A549 (cell line): ENCODE measurements around the gene WDSUB1. TPM values are rescaled to one million over a fixed set of nuclear protein-coding genes. Genes with fewer than 3 reads are reported as not detected.

Experiments used
- ATAC-seq, 2 experiments: fragments of 200-7000 bp in 1 of 2; fragments of >200 bp in 1 of 2; cut with Nextera tagmentation in 1 of 2; cut with Tn5 transposase in 1 of 2; 3 replicates each; pipeline versions ENCODE4 v1.8.0 to v1.9.1; 2018 to 2020; ENCODE audit warnings: mild to moderate bottlenecking in 1 of 2, moderate library complexity in 1 of 2
- CTCF ChIA-PET: fragments of 300-600 bp; sonication (Branson Sonifier 250); formaldehyde crosslinking; extraction: SDS; loops from one replicate; lab custom pipeline; 2021; ENCODE audit warnings: antibody characterized with exemption, inconsistent platforms; lab: Yijun Ruan, JAX
- POLR2A ChIA-PET: fragments of 350-600 bp; formaldehyde crosslinking; extraction: SDS; loops from one replicate; lab custom pipeline; 2021; ENCODE audit warnings: antibody characterized with exemption, inconsistent platforms; lab: Yijun Ruan, JAX
- DNase-seq, 2 experiments: peaks; one replicate each; pipeline versions ENCODE4 v3.0.0 to v3.0.0-alpha.2; 2011 to 2016; ENCODE audit warnings: low read depth in 1 of 2, low spot score in 1 of 2
- FAIRE-seq: peaks from 2 replicates; lab custom pipeline; 2011; peaks lifted over from hg19 to GRCh38; lab: Jason Lieb, UNC
- H3K27ac ChIP-seq, 2 experiments: fragments of >200 bp; sonication (Bioruptor Twin); formaldehyde crosslinking; 3 replicates each; pipeline ENCODE4 v1.5.1; 2016 to 2017
- H3K4me1 ChIP-seq: fragments of >200 bp; sonication (Bioruptor Twin); formaldehyde crosslinking; 3 replicates; pipeline ENCODE4 v1.6.1; 2016
- H3K4me2 ChIP-seq: fragments of >200 bp; sonication (Bioruptor Twin); formaldehyde crosslinking; 3 replicates; pipeline ENCODE4 v1.6.1; 2016
- H3K4me3 ChIP-seq: fragments of >200 bp; sonication (Bioruptor Twin); formaldehyde crosslinking; 3 replicates; pipeline ENCODE4 v1.5.1; 2016
- H3K9me3 ChIP-seq: fragments of >200 bp; sonication (Bioruptor Twin); formaldehyde crosslinking; 3 replicates; pipeline ENCODE4 v1.6.1; 2016
- CBX2 ChIP-seq: fragments of 200-600 bp; sonication (generic); IDR thresholded peaks from 2 replicates; pipeline ENCODE4 v1.6.1; 2016; ENCODE audit warnings: low read depth, mild to moderate bottlenecking, borderline replicate concordance
- CEBPB ChIP-seq, 2 experiments: fragments of >200 bp in 1 of 2; sonication (Bioruptor Twin) in 1 of 2; formaldehyde crosslinking in 1 of 2; IDR thresholded peaks; 2 replicates each; pipeline ENCODE4 v1.6.1; 2012 to 2016
- CHD4 ChIP-seq: fragments of 200-600 bp; sonication (generic); IDR thresholded peaks from 2 replicates; pipeline ENCODE4 v1.6.1; 2016; ENCODE audit warnings: antibody characterized with exemption, mild to moderate bottlenecking, borderline replicate concordance
- FOSL2 ChIP-seq, 2 experiments: fragments of 450-650 bp in 1 of 2; fragments of >200 bp in 1 of 2; sonication (Bioruptor Twin) in 1 of 2; formaldehyde crosslinking; IDR thresholded peaks; 2 replicates each; pipeline versions ENCODE4 v1.5.0 to v1.6.1; 2016 to 2020; ENCODE audit warnings: mild to moderate bottlenecking in 1 of 2, moderate library complexity in 1 of 2
- FOXS1 ChIP-seq: fragments of 250-450 bp; sonication (Bioruptor Pico); IDR thresholded peaks from 2 replicates; pipeline ENCODE4 v1.5.0; 2020; ENCODE audit warnings: mild to moderate bottlenecking, moderate library complexity
- GATA3 ChIP-seq: IDR thresholded peaks from 2 replicates; pipeline ENCODE4 v1.6.1; 2012; ENCODE audit warnings: borderline replicate concordance
- HDAC2 ChIP-seq: fragments of 200-600 bp; sonication (generic); IDR thresholded peaks from 2 replicates; pipeline ENCODE4 v1.6.1; 2016
- HOXB13 ChIP-seq: fragments of 250-450 bp; sonication (Bioruptor Pico); IDR thresholded peaks from 2 replicates; pipeline ENCODE4 v1.5.0; 2020; ENCODE audit warnings: low read depth, mild to moderate bottlenecking, moderate library complexity
- HOXB5 ChIP-seq: fragments of 250-450 bp; sonication (Bioruptor Pico); IDR thresholded peaks from 2 replicates; pipeline ENCODE4 v1.5.0; 2020; ENCODE audit warnings: mild to moderate bottlenecking, moderate library complexity
- JUN ChIP-seq, 2 experiments: fragments of >200 bp; sonication (Bioruptor Twin); formaldehyde crosslinking; IDR thresholded peaks; 2 replicates in 1 of 2; 3 replicates in 1 of 2; pipeline ENCODE4 v1.6.1; 2016 to 2017
- JUNB ChIP-seq: fragments of >200 bp; sonication (Bioruptor Twin); formaldehyde crosslinking; IDR thresholded peaks from 2 replicates; pipeline ENCODE4 v1.6.1; 2016
- MAFK ChIP-seq: fragments of 450-650 bp; IDR thresholded peaks from 2 replicates; pipeline ENCODE4 v1.6.1; 2014; ENCODE audit not compliant: partially characterized antibody
- MAZ ChIP-seq: fragments of 150-350 bp; IDR thresholded peaks from 2 replicates; pipeline ENCODE4 v1.6.1; 2014; ENCODE audit warnings: antibody characterized with exemption, low read depth, low read length, borderline replicate concordance
- MYC ChIP-seq: IDR thresholded peaks from 2 replicates; pipeline ENCODE4 v1.6.1; 2012; ENCODE audit warnings: mild to moderate bottlenecking, inconsistent platforms, low read length, improper control_type of control experiment, borderline replicate concordance
- NFE2L2 ChIP-seq: fragments of 150-350 bp; conservative IDR thresholded peaks from 2 replicates; pipeline ENCODE4 v1.6.1; 2014; ENCODE audit warnings: low read length
- NR3C1 ChIP-seq: fragments of >200 bp; sonication (Bioruptor Twin); formaldehyde crosslinking; IDR thresholded peaks from 3 replicates; pipeline ENCODE4 v1.6.1; 2017
- PHF8 ChIP-seq: fragments of 200-600 bp; sonication (generic); IDR thresholded peaks from 2 replicates; pipeline ENCODE4 v1.6.1; 2016; ENCODE audit warnings: low read depth, mild to moderate bottlenecking, antibody characterized with exemption, moderate library complexity, borderline replicate concordance
- POLR2A ChIP-seq: IDR thresholded peaks from 2 replicates; pipeline ENCODE4 v1.6.1; 2012; ENCODE audit warnings: mild to moderate bottlenecking, low read length
- RARB ChIP-seq: fragments of 250-450 bp; sonication (Bioruptor Pico); IDR thresholded peaks from 2 replicates; pipeline ENCODE4 v1.8.0; 2021; ENCODE audit warnings: mild to moderate bottlenecking, moderate library complexity
- RCOR1 ChIP-seq: fragments of 150-350 bp; IDR thresholded peaks from 2 replicates; pipeline ENCODE4 v1.6.1; 2014; ENCODE audit warnings: antibody characterized with exemption, low read length, low read depth
- SMC3 ChIP-seq: fragments of >200 bp; sonication (Bioruptor Twin); formaldehyde crosslinking; IDR thresholded peaks from 3 replicates; pipeline ENCODE4 v1.6.1; 2018; ENCODE audit warnings: inconsistent platforms
- SREBF2 ChIP-seq: fragments of 450-650 bp; IDR thresholded peaks from 2 replicates; pipeline ENCODE4 v1.6.1; 2014; ENCODE audit warnings: mild to moderate bottlenecking, moderate library complexity
- ZFP36 ChIP-seq: fragments of 450-650 bp; IDR thresholded peaks from 2 replicates; pipeline ENCODE4 v1.6.1; 2014; ENCODE audit warnings: borderline replicate concordance; ENCODE audit not compliant: partially characterized antibody
- ZNF302 ChIP-seq: fragments of 250-450 bp; sonication (Bioruptor Pico); IDR thresholded peaks from 2 replicates; pipeline ENCODE4 v1.9.0; 2021; ENCODE audit warnings: inconsistent platforms, mild to moderate bottlenecking, moderate library complexity
- WGBS: methylation state at CpG from one replicate; pipeline ENCODE4 v1.1.6; 2017; ENCODE audit errors: missing lambda C conversion rate; 5-methylcytosine and 5-hydroxymethylcytosine counted together
- polyA plus RNA-seq, 4 experiments: library from polyadenylated mRNA; depleted of rRNA in 3 of 4; stranded (reverse); fragments of >200 nt; fragmentation: RNase III in 1 of 4; extraction: RNeasy Plus Mini Kit Qiagen cat#74134 plus additional on column Dnase treatment in 1 of 4; gene quantifications; 2 replicates in 3 of 4; 3 replicates in 1 of 4; pipeline ENCODE4 v1.2.3, GENCODE V29; 2011 to 2017
- TF ChIP-seq, protein P1 (sequence below): IDR thresholded peaks from 2 replicates; pipeline ENCODE4 v1.6.1; 2012
- TF ChIP-seq, protein P2 (sequence below): fragments of 150-350 bp; IDR thresholded peaks from 2 replicates; pipeline ENCODE4 v1.6.1; 2014; ENCODE audit warnings: low read depth, mild to moderate bottlenecking, low read length

The WDSUB1 gene
- polyA plus RNA-seq, 2 of the 4 experiments (the other 2 are of a cell fraction) = 9.1 to 11.7 TPM

DNA sequence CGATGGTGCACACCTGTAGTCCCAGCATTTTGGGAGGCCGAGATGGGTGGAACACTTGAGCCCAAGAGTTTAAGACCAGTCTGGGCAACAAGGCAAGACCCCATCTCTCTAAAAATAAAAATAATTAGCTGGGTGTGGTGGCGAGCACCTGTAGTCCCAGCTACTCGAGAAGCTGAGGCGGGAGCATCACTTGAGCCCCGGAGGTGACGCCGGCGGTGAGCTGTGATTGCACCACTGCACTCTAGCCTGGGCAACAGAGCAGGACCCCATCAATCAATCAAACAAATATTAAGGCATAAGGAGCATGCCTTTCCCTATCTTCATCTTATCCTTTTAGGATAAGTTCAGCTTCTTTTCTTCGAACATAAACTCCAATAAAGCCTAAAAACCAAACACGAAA, 1.1 kb downstream of the WDSUB1 start (continued):
- TF ChIP-seq HOXB5 (CRISPR knock-in tag) (no peak), HOXB13 (CRISPR knock-in tag) (no peak), SMC3 (no peak), NR3C1 (no peak), POLR2A (no peak), ZFP36 (no peak), MAZ (no peak), FOXS1 (CRISPR knock-in tag) (no peak)
- TF ChIP-seq, protein P1, sequence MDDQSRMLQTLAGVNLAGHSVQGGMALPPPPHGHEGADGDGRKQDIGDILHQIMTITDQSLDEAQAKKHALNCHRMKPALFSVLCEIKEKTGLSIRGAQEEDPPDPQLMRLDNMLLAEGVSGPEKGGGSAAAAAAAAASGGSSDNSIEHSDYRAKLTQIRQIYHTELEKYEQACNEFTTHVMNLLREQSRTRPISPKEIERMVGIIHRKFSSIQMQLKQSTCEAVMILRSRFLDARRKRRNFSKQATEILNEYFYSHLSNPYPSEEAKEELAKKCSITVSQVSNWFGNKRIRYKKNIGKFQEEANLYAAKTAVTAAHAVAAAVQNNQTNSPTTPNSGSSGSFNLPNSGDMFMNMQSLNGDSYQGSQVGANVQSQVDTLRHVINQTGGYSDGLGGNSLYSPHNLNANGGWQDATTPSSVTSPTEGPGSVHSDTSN = no peak

DNA sequence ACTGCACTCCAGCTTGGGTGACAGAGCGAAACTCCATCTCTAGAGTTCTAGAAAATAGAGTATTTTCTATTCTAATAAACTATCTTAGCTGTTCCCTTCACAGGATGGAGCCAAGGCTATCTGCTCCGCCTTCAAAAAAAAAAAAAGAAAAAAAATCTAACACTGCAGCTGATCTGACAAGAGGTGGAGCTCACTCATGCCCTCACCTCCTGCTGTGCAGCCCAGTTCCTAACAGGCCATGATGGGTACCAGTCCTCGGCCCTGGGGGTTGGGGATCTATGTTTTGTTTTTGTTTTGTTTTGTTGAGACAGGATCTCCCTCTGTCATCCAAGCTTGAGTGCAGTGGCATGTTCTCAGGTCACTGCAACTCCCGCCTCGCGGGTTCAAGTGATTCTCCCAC, 3.0 kb downstream of the WDSUB1 start:
- ATAC-seq (no peak), DNase-seq (no peak), FAIRE-seq (no peak)
- Histone ChIP-seq H3K4me3 (no peak overlapping the region), H3K4me2 (no peak overlapping the region), H3K27ac (no peak overlapping the region), H3K4me1 (peaks cover 13% of the 10 kb centered on the region), H3K9me3 (no peaks in the 10 kb centered on the region)
- CTCF ChIA-PET = interaction anchor here (0.8 to 1.8 kb wide), 2 partner anchors 13 to 429 kb away, joined by 3 to 5 read pairs; partner anchors contain the start of gene MARCHF7
- no peak for TF ChIP-seq MAFK
- no peak for TF ChIP-seq NFE2L2
- no peak for TF ChIP-seq NR3C1
- TF ChIP-seq RARB = no peak
- TF ChIP-seq CEBPB (IDR thresholded peaks at IDR 0.05) = no peak
- no peak for TF ChIP-seq JUNB
- TF ChIP-seq CBX2 = no peak
- POLR2A ChIA-PET = no interaction called here
- WGBS = 87% methylated on average over 6 of the region's 6 CpGs

DNA sequence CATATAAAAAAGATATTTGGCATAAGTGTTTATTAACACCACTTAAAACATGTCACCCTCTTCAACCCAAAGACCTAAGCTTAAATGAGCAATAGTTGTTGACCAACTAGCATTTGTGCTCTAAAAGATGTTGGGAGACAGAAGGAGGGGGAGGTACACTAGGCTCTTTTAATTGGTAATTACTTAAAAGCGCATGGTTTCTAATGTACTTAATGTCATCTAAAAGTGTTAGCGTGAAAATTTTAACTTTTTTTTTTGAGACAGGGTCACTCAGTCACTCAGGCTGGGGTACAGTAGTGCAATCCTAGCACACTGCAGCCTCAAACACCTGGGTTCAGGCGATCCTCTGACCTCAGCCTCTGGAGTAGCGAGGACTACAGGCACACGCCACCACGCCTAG, 5.5 kb downstream of the WDSUB1 start:
- Histone ChIP-seq H3K4me2 (no peak overlapping the region), H3K4me1 (peaks cover 6% of the 10 kb centered on the region; the same call in 1 of the 3 replicates), H3K27ac (no peak overlapping the region), H3K9me3 (no peaks in the 10 kb centered on the region), H3K4me3 (no peak overlapping the region)
- WGBS = 93% methylated on average over 6 of the region's 6 CpGs
- DNase-seq (no peak), FAIRE-seq (no peak), ATAC-seq (no peak)
- ChIA-PET POLR2A (no interaction called here), CTCF (interaction anchor here (0.5 to 0.7 kb wide), 2 partner anchors 13 to 501 kb away, joined by 3 read pairs; no protein-coding TSS in a partner anchor)
- TF ChIP-seq POLR2A (no peak), CBX2 (no peak), HDAC2 (no peak), JUN (IDR thresholded peaks at IDR 0.05) (no peak), PHF8 (no peak), CHD4 (no peak), RCOR1 (no peak), HOXB13 (CRISPR knock-in tag) (no peak), SREBF2 (no peak), FOSL2 (IDR thresholded peaks at IDR 0.05) (no peak), FOSL2 (CRISPR knock-in tag; IDR thresholded peaks at IDR 0.05) (no peak)

DNA sequence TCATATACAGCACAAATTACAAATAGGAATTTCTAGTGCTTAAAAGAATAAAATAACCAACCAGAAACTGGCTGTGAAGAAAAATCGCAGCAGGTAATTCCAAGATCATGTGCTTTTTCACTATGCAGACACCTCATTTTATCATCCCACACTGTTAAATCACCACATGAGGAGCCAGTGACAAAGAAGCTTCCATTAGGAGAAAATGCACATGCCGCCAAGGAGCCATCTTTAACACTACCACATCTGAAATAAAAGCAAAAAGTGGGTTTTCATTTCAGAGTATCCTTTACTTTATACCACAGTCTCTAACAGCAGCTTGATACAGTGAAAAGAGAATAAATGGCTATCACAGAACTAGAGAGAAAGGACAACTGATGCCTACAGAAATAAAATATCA, 6.8 kb downstream of the WDSUB1 start:
- ChIA-PET CTCF (no interaction called here), POLR2A (no interaction called here)
- Histone ChIP-seq H3K4me1 (no peaks in the 10 kb centered on the region), H3K27ac (no peak overlapping the region), H3K4me2 (no peak overlapping the region), H3K9me3 (no peaks in the 10 kb centered on the region), H3K4me3 (no peak overlapping the region)
- FAIRE-seq = no peak
- TF ChIP-seq ZNF302 (CRISPR knock-in tag) = no peak
- TF ChIP-seq MYC = no peak
- TF ChIP-seq, protein P2, sequence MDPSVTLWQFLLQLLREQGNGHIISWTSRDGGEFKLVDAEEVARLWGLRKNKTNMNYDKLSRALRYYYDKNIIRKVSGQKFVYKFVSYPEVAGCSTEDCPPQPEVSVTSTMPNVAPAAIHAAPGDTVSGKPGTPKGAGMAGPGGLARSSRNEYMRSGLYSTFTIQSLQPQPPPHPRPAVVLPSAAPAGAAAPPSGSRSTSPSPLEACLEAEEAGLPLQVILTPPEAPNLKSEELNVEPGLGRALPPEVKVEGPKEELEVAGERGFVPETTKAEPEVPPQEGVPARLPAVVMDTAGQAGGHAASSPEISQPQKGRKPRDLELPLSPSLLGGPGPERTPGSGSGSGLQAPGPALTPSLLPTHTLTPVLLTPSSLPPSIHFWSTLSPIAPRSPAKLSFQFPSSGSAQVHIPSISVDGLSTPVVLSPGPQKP = no peak
- no peak for TF ChIP-seq RARB
- TF ChIP-seq FOSL2 (IDR thresholded peaks at IDR 0.05) = no peak
- no peak for TF ChIP-seq FOSL2 (CRISPR knock-in tag; IDR thresholded peaks at IDR 0.05)
- no peak for TF ChIP-seq MAZ
- no peak for TF ChIP-seq FOXS1 (CRISPR knock-in tag)
- no peak for TF ChIP-seq CBX2
- TF ChIP-seq GATA3 = no peak
- no peak for ATAC-seq
- WGBS = 90% methylated on average over 2 of the region's 2 CpGs
- DNase-seq = no peak
